Activated CD4-positive, alpha-beta T cell treated with anti-CD3 and anti-CD28 coated beads, Interleukin-2, amount 50 U/mL, for 4 hours (primary cell): ENCODE measurements around the gene RNU6-1.

Source experiments
- DNase-seq, 2 experiments: peaks; one replicate each; pipeline ENCODE4 v3.0.0-alpha.2; 2020

Gene RNU6-1

DNA sequence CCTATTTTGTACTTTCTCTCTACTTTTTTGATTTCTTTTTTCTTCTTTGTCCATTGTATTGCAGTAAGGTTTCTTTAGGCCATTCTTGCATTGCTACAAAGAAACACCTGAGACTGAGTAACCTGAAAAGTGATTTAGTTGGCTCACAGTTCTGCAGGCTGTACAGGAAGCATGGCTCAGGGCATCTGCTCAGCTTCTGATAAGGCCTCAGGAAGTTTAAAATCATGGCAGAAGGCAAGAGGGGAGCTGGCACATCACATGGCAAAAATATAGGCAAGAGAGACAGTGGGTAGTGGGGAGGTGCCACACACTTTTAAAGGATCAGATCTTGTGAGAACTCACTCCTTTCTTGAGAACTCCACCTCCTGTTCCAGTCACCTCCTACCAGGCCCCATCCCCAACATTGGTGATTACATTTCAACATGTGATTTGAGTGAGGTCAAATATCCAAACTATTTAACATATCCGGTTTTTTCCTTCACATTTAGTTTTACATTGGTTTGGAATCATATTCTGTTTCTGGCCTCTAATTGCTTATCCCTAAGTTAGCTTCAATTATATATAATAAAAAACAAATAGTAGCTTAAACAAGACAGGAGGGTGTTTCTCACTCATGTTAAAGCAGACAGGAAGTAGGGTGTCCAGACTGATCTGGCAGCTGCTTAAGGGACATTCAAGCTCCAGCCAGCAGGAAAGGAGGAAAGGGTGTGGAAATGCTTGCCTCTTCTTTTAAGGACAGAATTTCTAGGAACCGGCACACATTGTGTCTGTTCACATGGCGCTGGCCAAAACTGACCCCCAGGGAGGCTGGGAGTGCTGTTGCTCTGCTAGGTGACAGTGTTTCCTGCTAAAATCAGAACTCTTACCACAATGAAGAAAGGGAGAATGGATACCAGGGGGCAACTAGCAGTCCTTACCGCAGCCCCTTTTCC lies 43.4 kb downstream of the RNU6-1 start:
- DNase-seq: no peak

DNA sequence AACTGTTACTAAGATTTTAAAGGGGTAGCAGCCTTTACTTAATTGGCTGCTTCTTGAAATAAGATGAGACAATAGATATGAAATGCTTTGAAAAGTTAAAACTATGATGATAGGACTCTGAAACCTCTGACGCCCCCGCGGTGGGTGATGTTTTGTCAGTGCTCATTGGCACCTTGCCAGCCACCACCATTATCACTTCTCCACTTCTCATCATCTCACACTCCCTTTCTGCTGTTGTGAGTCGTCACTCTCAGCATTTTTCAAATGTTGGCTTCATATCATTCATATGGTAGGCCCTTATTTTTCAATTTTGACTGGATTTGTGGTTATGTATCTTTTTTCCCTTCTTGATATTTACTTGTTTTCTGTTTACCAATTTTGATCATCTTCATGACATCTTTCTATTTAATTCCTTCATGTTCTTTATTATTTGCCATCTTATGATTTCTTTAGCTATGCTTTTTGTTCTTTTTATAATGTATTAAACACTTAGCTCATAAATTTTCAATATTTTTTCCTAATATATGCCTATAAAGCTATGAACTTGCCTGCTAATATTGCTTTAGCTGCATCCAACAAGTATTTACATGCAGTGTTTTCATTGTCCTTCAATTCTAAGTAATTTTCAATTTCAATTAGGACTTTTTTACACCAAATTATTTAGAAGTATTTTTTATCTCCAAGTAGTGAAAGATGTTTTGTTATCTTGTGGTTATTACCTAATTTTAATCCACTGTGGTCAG lies 44.8 kb downstream of the RNU6-1 start:
- DNase-seq: no peak

DNA sequence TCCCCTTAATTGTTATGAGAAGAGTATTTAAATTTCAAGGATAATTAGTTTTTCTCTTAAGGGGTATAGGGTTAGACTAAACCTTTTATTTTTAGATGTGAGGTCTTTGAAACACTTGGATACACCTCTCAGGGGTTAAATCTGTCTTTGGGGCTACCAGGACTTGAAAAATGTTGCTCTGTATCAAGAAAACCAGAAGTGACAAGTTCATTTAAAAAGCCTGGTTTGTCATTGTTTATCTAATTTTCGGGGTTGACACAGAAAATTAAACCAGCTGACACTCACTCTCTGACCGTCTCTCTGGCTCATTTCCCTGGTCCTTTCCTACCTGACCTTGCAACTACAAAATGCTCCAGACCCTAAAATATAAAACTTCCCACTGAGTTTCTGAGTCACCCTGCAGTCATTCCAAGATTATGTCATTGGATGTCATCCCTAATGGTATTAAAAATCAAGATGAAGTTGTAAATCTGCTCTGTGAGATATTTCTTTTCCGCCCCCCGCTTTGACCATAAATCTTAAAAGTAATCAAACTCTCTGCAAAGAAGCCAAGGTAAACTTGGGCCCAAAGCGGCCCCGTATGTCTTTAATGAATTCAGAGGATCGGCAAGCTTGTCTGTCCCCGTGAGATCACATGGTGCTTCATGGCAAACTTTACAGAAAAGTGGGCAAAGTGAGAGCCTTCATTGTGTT lies 47.4 kb downstream of the RNU6-1 start:
- no peak for DNase-seq

DNA sequence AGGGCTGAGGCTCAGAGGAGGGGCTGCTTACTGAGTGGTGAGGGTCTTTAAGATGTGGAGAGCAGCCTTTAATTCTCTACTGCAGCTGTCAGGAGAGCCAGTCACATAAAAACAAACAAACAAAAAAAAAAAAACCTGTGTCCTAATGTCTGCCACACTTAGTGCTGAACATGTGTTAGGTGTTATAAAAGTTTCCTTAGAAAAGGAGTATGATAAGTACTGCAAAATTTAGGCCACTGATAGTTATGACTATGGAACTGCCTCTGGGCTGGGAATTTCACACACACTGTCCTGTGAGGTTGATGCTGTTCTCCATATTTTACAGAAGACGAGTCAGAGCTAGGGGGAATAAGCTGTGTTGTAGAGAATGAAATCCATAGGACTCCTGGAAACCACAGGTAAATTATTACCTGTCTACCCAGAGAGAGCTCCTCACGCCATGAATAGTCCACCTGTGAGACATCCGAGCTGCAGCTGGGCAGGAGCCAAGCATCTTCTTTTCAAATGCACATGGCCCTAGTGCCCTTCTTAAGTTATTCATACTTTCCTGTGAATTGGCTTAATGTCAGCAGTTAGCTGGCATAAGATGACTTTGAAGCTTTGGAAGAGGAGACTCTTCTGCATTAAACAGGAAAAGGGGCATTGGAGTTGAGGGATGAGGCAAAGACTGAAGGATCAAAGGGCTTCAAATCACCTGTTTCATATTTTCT lies 49.1 kb downstream of the RNU6-1 start:
- DNase-seq: no peak
